GM12892 (cell line): ENCODE results near the gene TMEM203.

ENCODE experiments used
- POLR2A ChIP-seq: IDR thresholded peaks from 2 replicates; pipeline ENCODE4 v1.6.1; 2011; ENCODE audit warnings: low read depth, low read length, control low read depth
- TAF1 ChIP-seq: IDR thresholded peaks from 2 replicates; pipeline ENCODE4 v1.6.1; 2011; ENCODE audit warnings: low read depth, mild to moderate bottlenecking, control low read depth, low read length, borderline replicate concordance

DNA sequence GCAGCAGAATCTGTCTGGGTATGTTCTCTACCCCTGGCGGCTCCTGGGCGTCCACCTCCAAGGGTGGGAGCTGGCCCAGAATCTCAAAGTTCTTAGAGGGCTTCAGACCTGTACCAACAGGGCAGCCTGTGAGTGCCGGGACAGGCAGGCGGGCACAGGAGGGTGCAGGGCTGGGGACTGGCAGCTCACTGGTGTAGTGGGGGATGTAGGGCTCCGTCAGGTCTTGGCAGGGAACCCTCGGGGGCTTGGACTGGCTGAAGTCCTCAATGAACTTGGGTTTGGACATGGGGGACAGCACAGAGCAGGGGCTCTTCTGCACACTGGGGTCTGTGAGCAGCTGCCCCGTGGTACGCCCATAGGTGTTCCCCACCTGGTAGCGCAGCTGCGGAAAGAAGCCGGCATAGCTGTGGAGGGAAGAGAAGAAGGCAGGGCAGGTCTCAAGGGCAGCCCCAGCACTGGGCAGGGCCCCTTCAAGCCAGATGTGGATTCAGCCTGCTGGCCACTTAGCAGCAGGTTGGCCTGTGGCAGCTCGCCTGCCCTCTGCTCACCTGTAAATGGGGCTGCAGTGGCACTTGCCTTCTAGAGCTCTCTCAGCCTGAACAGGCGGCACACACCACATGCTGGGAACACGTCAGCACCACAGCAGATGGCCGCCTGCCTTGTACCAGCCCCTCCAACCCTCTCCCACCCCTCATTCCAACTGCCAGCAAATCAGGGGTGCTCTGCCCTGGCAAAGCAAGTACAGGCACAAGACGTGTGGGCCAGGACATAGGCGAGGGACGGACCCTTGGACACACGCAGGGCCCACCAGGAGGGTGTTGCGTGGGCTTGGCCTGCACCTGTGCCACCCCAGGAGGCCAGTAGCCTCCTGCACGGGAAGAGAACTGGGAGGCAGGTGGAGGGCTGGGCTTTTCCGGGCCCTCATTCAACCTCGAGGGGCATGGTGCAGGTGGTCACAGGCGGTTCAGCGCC lies 40.3 kb upstream of the TMEM203 start:
- no peak for TF ChIP-seq POLR2A
- TF ChIP-seq TAF1: no peak
